Stimulated activated CD4-positive, alpha-beta T cell treated with anti-CD3 and anti-CD28 coated beads, Interleukin-2, amount 100 ng/mL, for 4 hours (primary cell): Measurements from ENCODE around the gene SMDT1.
"Not testable (repeated sequence)": the region's sequence is repeated elsewhere in the genome, so short reads cannot be mapped to it uniquely, and the experiment has no call there.

Experiments
- DNase-seq: peaks from one replicate; pipeline ENCODE4 v3.0.0-alpha.2; 2020; ENCODE audit warnings: low read depth

SMDT1 gene

GRCh38 chr22:42070517-42071422, 8.7 kb upstream of the SMDT1 start, which contains the start of gene NAGA:
Gene NAGA, minus strand, starts transcription at chr22:42070812. Its CDS starts 515 bp downstream, at chr22:42070297.
- peak; percentile 87 for DNase-seq

GRCh38 chr22:42071508-42071907, 8.0 kb upstream of the SMDT1 start:
- not testable (repeated sequence) for DNase-seq

GRCh38 chr22:42072606-42073330, 6.7 kb upstream of the SMDT1 start:
- no peak for DNase-seq

- DNase-seq, result no peak
Observed at GRCh38 chr22:42073621-42074041, 5.9 kb upstream of the SMDT1 start.

- no peak for DNase-seq
Observed at GRCh38 chr22:42074132-42074811, 5.2 kb upstream of the SMDT1 start, which contains the start of gene PHETA2. Gene PHETA2, plus strand, starts transcription at chr22:42074248. Its CDS starts 3,046 bp downstream, at chr22:42077294.

GRCh38 chr22:42074846-42075676, 4.4 kb upstream of the SMDT1 start:
- no peak for DNase-seq

GRCh38 chr22:42076764-42077485, 2.6 kb upstream of the SMDT1 start:
- no peak for DNase-seq

- DNase-seq, result no peak
Observed at GRCh38 chr22:42077486-42078125, 1.9 kb upstream of the SMDT1 start.

GRCh38 chr22:42078469-42079318, 806 bp upstream of the SMDT1 start:
- DNase-seq, result no peak

GRCh38 chr22:42080287-42080686, 787 bp downstream of the SMDT1 start:
- no peak for DNase-seq

GRCh38 chr22:42083119-42083518, 3.6 kb downstream of the SMDT1 start:
- DNase-seq, result no peak

GRCh38 chr22:42084874-42085273, 5.4 kb downstream of the SMDT1 start:
- no peak for DNase-seq

- no peak for DNase-seq
Observed at GRCh38 chr22:42086051-42086450, 6.6 kb downstream of the SMDT1 start.

GRCh38 chr22:42090596-42091454, 11.3 kb downstream of the SMDT1 start, which contains the start of gene NDUFA6:
Gene NDUFA6, minus strand, starts transcription at chr22:42090772. Its CDS starts 28 bp downstream, at chr22:42090744.
- DNase-seq, result peak; percentile 98

- DNase-seq, result no peak
Observed at GRCh38 chr22:42091455-42091782, 11.9 kb downstream of the SMDT1 start.

- no peak for DNase-seq
Observed at GRCh38 chr22:42101199-42101598, 21.7 kb downstream of the SMDT1 start.

GRCh38 chr22:42104332-42104860, 24.9 kb downstream of the SMDT1 start:
- not testable (repeated sequence) for DNase-seq

- DNase-seq, result no peak
Observed at GRCh38 chr22:42108848-42109247, 29.3 kb downstream of the SMDT1 start.
